Lower leg skin (tissue), 3 donors: ENCODE measurements around the gene PPA1.

Experiments
- POLR2A ChIP-seq, 2 donors: fragments of 450-650 bp; IDR thresholded peaks; one replicate each; pipeline ENCODE4 v1.6.1; 2016 to 2017; ENCODE audit warnings: antibody characterized with exemption in 2 of 2, mild to moderate bottlenecking in 1 of 2, moderate library complexity in 1 of 2
- TF ChIP-seq, protein P1 (sequence below), 3 donors: fragments of 450-650 bp; IDR thresholded peaks; one replicate each; pipeline ENCODE4 v1.5.1; 2016; ENCODE audit warnings: antibody characterized with exemption in 3 of 3, mild to moderate bottlenecking in 3 of 3, moderate library complexity in 2 of 3

DNA sequence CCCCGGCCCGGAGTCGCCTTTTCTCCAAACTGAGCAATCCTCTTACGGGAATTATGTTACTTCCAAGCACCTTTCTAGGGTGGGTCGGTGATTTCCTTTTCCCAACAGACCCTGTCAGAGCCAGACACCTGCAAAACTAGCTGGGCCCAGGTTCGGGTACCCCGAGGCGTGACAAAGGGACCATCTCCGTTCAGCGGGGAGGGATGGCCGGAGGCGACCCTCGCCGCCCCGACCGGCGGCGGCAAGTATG, 445 bp downstream of the PPA1 start:
- TF ChIP-seq POLR2A (IDR thresholded peaks at IDR 0.05) = no peak
- TF ChIP-seq, protein P1, sequence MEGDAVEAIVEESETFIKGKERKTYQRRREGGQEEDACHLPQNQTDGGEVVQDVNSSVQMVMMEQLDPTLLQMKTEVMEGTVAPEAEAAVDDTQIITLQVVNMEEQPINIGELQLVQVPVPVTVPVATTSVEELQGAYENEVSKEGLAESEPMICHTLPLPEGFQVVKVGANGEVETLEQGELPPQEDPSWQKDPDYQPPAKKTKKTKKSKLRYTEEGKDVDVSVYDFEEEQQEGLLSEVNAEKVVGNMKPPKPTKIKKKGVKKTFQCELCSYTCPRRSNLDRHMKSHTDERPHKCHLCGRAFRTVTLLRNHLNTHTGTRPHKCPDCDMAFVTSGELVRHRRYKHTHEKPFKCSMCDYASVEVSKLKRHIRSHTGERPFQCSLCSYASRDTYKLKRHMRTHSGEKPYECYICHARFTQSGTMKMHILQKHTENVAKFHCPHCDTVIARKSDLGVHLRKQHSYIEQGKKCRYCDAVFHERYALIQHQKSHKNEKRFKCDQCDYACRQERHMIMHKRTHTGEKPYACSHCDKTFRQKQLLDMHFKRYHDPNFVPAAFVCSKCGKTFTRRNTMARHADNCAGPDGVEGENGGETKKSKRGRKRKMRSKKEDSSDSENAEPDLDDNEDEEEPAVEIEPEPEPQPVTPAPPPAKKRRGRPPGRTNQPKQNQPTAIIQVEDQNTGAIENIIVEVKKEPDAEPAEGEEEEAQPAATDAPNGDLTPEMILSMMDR (IDR thresholded peaks at IDR 0.05) = no peak
